SU-DHL-6 (cell line): ENCODE data around the gene PDHX.

ENCODE experiments used
- H2AFZ ChIP-seq: fragments of 200-600 bp; sonication (generic); 2 replicates; pipeline ENCODE4 v1.6.1; 2014; ENCODE audit warnings: low read depth, mild to moderate bottlenecking, moderate library complexity, mixed read lengths, antibody characterized with exemption, low read length; ENCODE audit not compliant: severe bottlenecking
- H3F3A ChIP-seq: fragments of 200-600 bp; shearing (Covaris generic); 2 replicates; pipeline ENCODE4 v1.6.0; 2016; ENCODE audit warnings: antibody characterized with exemption, mild to moderate bottlenecking; ENCODE audit not compliant: insufficient read depth
- H3K27ac ChIP-seq: fragments of 200-600 bp; sonication (generic); 2 replicates; pipeline ENCODE4 v1.5.1; 2016; ENCODE audit warnings: low read depth, mild to moderate bottlenecking, low read length, moderate library complexity, mixed read lengths
- H3K27me3 ChIP-seq: fragments of 200-600 bp; sonication (generic), shearing (Covaris generic); 2 replicates; pipeline ENCODE4 v1.6.0; 2014; ENCODE audit warnings: mild to moderate bottlenecking, low read length
- H3K36me3 ChIP-seq: fragments of 200-600 bp; sonication (generic); 2 replicates; pipeline ENCODE4 v1.6.1; 2014; ENCODE audit warnings: mild to moderate bottlenecking, low read length, mixed read lengths
- H3K4me2 ChIP-seq: fragments of 300-600, 200-600 bp; shearing (Covaris generic), sonication (generic); 2 replicates; pipeline ENCODE4 v1.6.0; 2014; ENCODE audit warnings: low read length, low read depth, mild to moderate bottlenecking; ENCODE audit not compliant: poor library complexity, severe bottlenecking
- H3K4me3 ChIP-seq: fragments of 200-600 bp; sonication (generic); 2 replicates; pipeline ENCODE4 v1.5.1; 2014; ENCODE audit warnings: antibody characterized with exemption, low read length, mild to moderate bottlenecking, mixed read lengths; ENCODE audit not compliant: insufficient read depth, poor library complexity, severe bottlenecking
- H3K79me2 ChIP-seq: fragments of 200-600 bp; sonication (generic); 2 replicates; pipeline ENCODE4 v1.6.1; 2014; ENCODE audit warnings: mild to moderate bottlenecking, low read length, moderate library complexity; ENCODE audit not compliant: insufficient read depth
- H3K9ac ChIP-seq: fragments of 200-600 bp; sonication (generic); 2 replicates; pipeline ENCODE4 v1.7.0; 2014; ENCODE audit warnings: mild to moderate bottlenecking, low read length
- H3K9me2 ChIP-seq: fragments of 200-600 bp; sonication (generic); replicated peaks from 2 replicates; pipeline ENCODE4 v1.6.1; 2014; ENCODE audit warnings: low read length; ENCODE audit not compliant: insufficient read depth
- H3K9me3 ChIP-seq: fragments of 200-600 bp; sonication (generic); 2 replicates; pipeline ENCODE4 v1.6.1; 2014; ENCODE audit warnings: low read length, mixed read lengths; ENCODE audit not compliant: insufficient read depth
- H4K20me1 ChIP-seq: fragments of 200-600 bp; sonication (generic); 2 replicates; pipeline ENCODE4 v1.6.1; 2014; ENCODE audit warnings: low read depth, mild to moderate bottlenecking, antibody characterized with exemption, low read length, moderate library complexity, mixed read lengths
- CTCF ChIP-seq: fragments of 200-600 bp; sonication (generic); IDR thresholded peaks from one replicate; pipeline ENCODE4 v1.5.1; 2017; ENCODE audit warnings: antibody characterized with exemption, mild to moderate bottlenecking, low read length, moderate library complexity; ENCODE audit not compliant: insufficient read depth, poor library complexity, severe bottlenecking
- EZH2phosphoT487 ChIP-seq: fragments of 200-600 bp; sonication (generic), shearing (Covaris generic); conservative IDR thresholded peaks from 2 replicates; pipeline ENCODE4 v1.6.1; 2018; ENCODE audit warnings: mild to moderate bottlenecking, antibody characterized with exemption, low read length, moderate library complexity, mixed read lengths

Gene PDHX

GRCh38 chr11:35039076-35039475 is 122.7 kb downstream of the PDHX start:
- Histone ChIP-seq H3K27ac (no peak overlapping the region), H3K9me2 (no peaks in the 10 kb centered on the region), H3K4me3 (no peak overlapping the region), H3F3A (no peaks in the 10 kb centered on the region), H3K9me3 (no peaks in the 10 kb centered on the region), H3K27me3 (no peaks in the 10 kb centered on the region), H3K9ac (no peak overlapping the region), H3K4me2 (no peak overlapping the region), H3K36me3 (no peaks in the 10 kb centered on the region), H2AFZ (no peak overlapping the region), H3K79me2 (no peaks in the 10 kb centered on the region), H4K20me1 (no peaks in the 10 kb centered on the region)
- TF ChIP-seq EZH2phosphoT487 (no peak), CTCF (no peak)

- no peaks in the 10 kb centered on the region for H3K9me3 ChIP-seq
- H3K27me3 ChIP-seq: no peaks in the 10 kb centered on the region
- H3K9ac ChIP-seq: no peak overlapping the region
- no peaks in the 10 kb centered on the region for H3K79me2 ChIP-seq
- H3F3A ChIP-seq: no peaks in the 10 kb centered on the region
- no peak overlapping the region for H3K27ac ChIP-seq
- H3K4me2 ChIP-seq: peak overlapping the region; percentile 49
- H3K9me2 ChIP-seq: no peaks in the 10 kb centered on the region
- H4K20me1 ChIP-seq: no peaks in the 10 kb centered on the region
- H2AFZ ChIP-seq: peak overlapping the region; percentile 49
- H3K4me3 ChIP-seq: peak overlapping the region; percentile 14
- no peaks in the 10 kb centered on the region for H3K36me3 ChIP-seq
- TF ChIP-seq CTCF: no peak
- TF ChIP-seq EZH2phosphoT487: no peak
Observed at GRCh38 chr11:35040221-35040942, 124.0 kb downstream of the PDHX start.

GRCh38 chr11:35041070-35041554 is 124.7 kb downstream of the PDHX start:
- H3K9ac ChIP-seq: no peak overlapping the region
- H3K79me2 ChIP-seq: no peaks in the 10 kb centered on the region
- peak overlapping the region; percentile 49 for H2AFZ ChIP-seq
- H3K9me2 ChIP-seq: no peaks in the 10 kb centered on the region
- H3F3A ChIP-seq: no peaks in the 10 kb centered on the region
- peak overlapping the region; percentile 49 for H3K4me2 ChIP-seq
- TF ChIP-seq EZH2phosphoT487: no peak
- TF ChIP-seq CTCF: no peak
- no peaks in the 10 kb centered on the region for H4K20me1 ChIP-seq
- no peak overlapping the region for H3K27ac ChIP-seq
- peak overlapping the region; percentile 14 for H3K4me3 ChIP-seq
- H3K27me3 ChIP-seq: no peaks in the 10 kb centered on the region
- H3K36me3 ChIP-seq: no peaks in the 10 kb centered on the region
- no peaks in the 10 kb centered on the region for H3K9me3 ChIP-seq
